ENCODE measurements around the gene ADM. TPM values are rescaled to one million over a fixed set of nuclear protein-coding genes. Genes with fewer than 3 reads are reported as not detected.

ADM gene
- total RNA-seq, 1 experiment from 2014 or later: 21.9 TPM

DNA sequence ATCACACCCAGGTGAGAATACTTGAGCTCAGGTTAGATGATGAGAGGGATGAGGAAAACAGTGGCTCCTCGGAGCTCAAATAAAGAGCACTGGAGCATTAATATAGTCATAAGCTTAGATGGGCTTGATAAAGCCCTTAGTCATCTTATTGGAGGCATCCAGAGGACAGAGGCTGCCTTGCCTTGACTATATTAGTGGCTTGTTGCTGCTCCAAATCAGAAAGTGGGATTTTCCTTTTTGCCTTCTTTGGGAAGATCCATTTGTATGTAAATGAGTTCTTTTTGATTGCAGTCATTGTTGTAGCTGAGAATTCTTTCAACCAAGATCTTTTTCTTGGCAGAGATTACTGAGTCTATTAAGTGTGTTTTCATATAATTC, 18.9 kb downstream of the ADM start:
- DNase-seq: no peak
- BruUV-seq (replicated peaks): no TSS peak
- H3F3A ChIP-seq (ENCODE audit: insufficient read depth, low read depth): peaks cover 15% of the 10 kb centered on the region
- peaks cover 51% of the 10 kb centered on the region for H3K4me1 ChIP-seq (replicated peaks; ENCODE audit: insufficient read depth)
- no peaks in the 10 kb centered on the region for H3K27me3 ChIP-seq (ENCODE audit: insufficient read depth, low read depth)
- TF ChIP-seq, protein P1, sequence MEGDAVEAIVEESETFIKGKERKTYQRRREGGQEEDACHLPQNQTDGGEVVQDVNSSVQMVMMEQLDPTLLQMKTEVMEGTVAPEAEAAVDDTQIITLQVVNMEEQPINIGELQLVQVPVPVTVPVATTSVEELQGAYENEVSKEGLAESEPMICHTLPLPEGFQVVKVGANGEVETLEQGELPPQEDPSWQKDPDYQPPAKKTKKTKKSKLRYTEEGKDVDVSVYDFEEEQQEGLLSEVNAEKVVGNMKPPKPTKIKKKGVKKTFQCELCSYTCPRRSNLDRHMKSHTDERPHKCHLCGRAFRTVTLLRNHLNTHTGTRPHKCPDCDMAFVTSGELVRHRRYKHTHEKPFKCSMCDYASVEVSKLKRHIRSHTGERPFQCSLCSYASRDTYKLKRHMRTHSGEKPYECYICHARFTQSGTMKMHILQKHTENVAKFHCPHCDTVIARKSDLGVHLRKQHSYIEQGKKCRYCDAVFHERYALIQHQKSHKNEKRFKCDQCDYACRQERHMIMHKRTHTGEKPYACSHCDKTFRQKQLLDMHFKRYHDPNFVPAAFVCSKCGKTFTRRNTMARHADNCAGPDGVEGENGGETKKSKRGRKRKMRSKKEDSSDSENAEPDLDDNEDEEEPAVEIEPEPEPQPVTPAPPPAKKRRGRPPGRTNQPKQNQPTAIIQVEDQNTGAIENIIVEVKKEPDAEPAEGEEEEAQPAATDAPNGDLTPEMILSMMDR (conservative IDR thresholded peaks at IDR 0.05): no peak
- CTCF ChIA-PET: no interaction called here
- H4K20me1 ChIP-seq (ENCODE audit: insufficient read depth): no peaks in the 10 kb centered on the region
- H3K27ac ChIP-seq: no peak overlapping the region
- intact Hi-C loops (cut with micrococcal nuclease; ENCODE audit: unreplicated experiment): loop anchor here (1.0 to 2.0 kb wide), 4 partner anchors 15 to 565 kb away; no protein-coding TSS in a partner anchor
- POLR2A ChIA-PET (ENCODE audit: unreplicated experiment): no interaction called here
- no peak overlapping the region for H2AFZ ChIP-seq
- H3K79me2 ChIP-seq (ENCODE audit: low read depth): no peaks in the 10 kb centered on the region
- H3K9me2 ChIP-seq (ENCODE audit: insufficient read depth): no peaks in the 10 kb centered on the region
- no peaks in the 10 kb centered on the region for H3K9me3 ChIP-seq (ENCODE audit: insufficient read depth, low read depth)
- H3K4me3 ChIP-seq: no peak overlapping the region
- H3K36me3 ChIP-seq (ENCODE audit: low read depth): no peaks in the 10 kb centered on the region
- no peak overlapping the region for H3K4me2 ChIP-seq

DNA sequence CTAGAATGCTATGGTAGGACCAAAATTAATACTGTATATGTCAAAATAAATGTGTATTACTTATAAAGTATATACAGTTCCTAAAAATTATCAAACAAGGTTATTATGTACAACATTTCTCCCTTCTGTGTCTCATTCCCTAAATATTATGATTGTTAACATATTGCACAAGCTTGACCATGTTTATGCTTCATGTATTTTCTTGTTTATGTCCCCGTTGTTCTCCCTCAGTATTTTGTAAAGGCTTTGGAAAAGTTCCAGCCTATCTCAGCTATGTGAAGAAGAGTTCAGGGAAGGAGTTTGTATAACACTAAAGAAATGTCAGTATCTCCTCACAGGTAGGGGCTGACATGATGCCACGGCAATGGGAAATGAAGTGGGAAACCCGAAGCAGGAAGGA, 19.6 kb downstream of the ADM start:
- Histone ChIP-seq H3K4me2 (no peak overlapping the region), H3K27ac (no peak overlapping the region), H2AFZ (no peak overlapping the region), H3K4me1 (replicated peaks; ENCODE audit: insufficient read depth) (peaks cover 55% of the 10 kb centered on the region), H3K4me3 (no peak overlapping the region), H3K27me3 (ENCODE audit: insufficient read depth, low read depth) (no peaks in the 10 kb centered on the region), H3K36me3 (ENCODE audit: low read depth) (no peaks in the 10 kb centered on the region), H4K20me1 (ENCODE audit: insufficient read depth) (no peaks in the 10 kb centered on the region), H3K9me3 (ENCODE audit: insufficient read depth, low read depth) (no peaks in the 10 kb centered on the region), H3K79me2 (ENCODE audit: low read depth) (no peaks in the 10 kb centered on the region), H3K9me2 (ENCODE audit: insufficient read depth) (no peaks in the 10 kb centered on the region), H3F3A (ENCODE audit: insufficient read depth, low read depth) (peaks cover 15% of the 10 kb centered on the region)
- TF ChIP-seq, protein P1 (conservative IDR thresholded peaks at IDR 0.05): no peak
- no peak for TF ChIP-seq EZH2 (IDR thresholded peaks at IDR 0.05; ENCODE audit: low read depth)
- intact Hi-C loops (cut with micrococcal nuclease; ENCODE audit: unreplicated experiment): no loop called here
- no TSS peak for BruUV-seq (replicated peaks)
- no peak for DNase-seq
- CTCF ChIA-PET: no interaction called here
- POLR2A ChIA-PET (ENCODE audit: unreplicated experiment): interaction anchor here (0.6 kb wide), 1 partner anchor 748 kb away, joined by 4 read pairs; no protein-coding TSS in a partner anchor

DNA sequence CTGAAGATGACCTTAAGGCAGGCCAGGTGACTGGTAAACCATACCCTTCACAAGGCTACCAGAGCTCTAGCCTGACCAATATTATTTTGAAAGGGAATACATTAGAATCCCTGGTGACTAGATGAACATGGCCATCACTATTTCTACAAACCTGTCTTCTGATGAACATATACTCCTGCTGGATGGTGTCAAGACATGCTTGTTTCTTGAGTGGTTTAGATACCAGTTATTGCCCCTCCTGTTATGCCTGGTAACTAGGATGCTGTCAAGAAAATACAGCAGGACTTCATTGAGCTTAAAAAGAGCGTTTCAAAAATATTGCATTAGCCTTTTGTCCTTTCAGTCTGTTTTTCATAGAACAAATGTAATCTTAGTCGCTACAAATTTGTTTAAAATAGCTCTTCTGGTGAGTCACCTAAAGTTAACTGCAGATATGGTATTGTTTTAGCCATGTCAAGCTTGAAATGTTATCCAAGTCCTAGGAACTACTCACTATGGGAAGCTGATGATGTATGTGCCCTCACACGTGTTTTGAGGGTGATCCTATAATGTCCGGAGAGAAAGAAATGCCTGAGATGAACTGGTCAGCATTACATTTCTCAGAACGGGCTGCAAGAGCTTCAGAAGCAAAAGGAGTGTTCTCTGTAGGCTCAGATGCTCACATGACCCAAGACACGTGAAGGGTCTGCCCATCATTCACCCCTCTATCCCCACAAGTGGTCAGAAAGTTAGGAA, 20.6 kb downstream of the ADM start:
- POLR2A ChIA-PET (ENCODE audit: unreplicated experiment): interaction anchor here (1.1 kb wide), 1 partner anchor 22 kb away, joined by 5 read pairs; no protein-coding TSS in a partner anchor
- H3K9me3 ChIP-seq (ENCODE audit: insufficient read depth, low read depth): no peaks in the 10 kb centered on the region
- no peak for TF ChIP-seq EZH2 (IDR thresholded peaks at IDR 0.05; ENCODE audit: low read depth)
- H3F3A ChIP-seq (ENCODE audit: insufficient read depth, low read depth): peaks cover 15% of the 10 kb centered on the region
- H3K4me1 ChIP-seq (replicated peaks; ENCODE audit: insufficient read depth): peaks cover 55% of the 10 kb centered on the region
- H3K27me3 ChIP-seq (ENCODE audit: insufficient read depth, low read depth): no peaks in the 10 kb centered on the region
- no peaks in the 10 kb centered on the region for H3K79me2 ChIP-seq (ENCODE audit: low read depth)
- intact Hi-C loops (cut with micrococcal nuclease; ENCODE audit: unreplicated experiment): no loop called here
- no peak for DNase-seq
- H3K4me3 ChIP-seq: no peak overlapping the region
- H2AFZ ChIP-seq: no peak overlapping the region
- BruUV-seq (replicated peaks): no TSS peak
- H3K27ac ChIP-seq: no peak overlapping the region
- H4K20me1 ChIP-seq (ENCODE audit: insufficient read depth): no peaks in the 10 kb centered on the region
- H3K9me2 ChIP-seq (ENCODE audit: insufficient read depth): no peaks in the 10 kb centered on the region
- CTCF ChIA-PET: interaction anchor here (0.6 to 0.8 kb wide), 3 partner anchors 15 to 865 kb away, joined by 3 read pairs; partner anchors contain the start of gene ZNF143
- 0 out of 2 replicates have a peak overlapping the region, but pooled peaks have one; percentile 26 for H3K4me2 ChIP-seq
- no peaks in the 10 kb centered on the region for H3K36me3 ChIP-seq (ENCODE audit: low read depth)

Measured in PC-9 (cell line).